GM10847 (cell line): ENCODE measurements around the gene ASIC4.

Experiments used
- POLR2A ChIP-seq: IDR thresholded peaks from 2 replicates; pipeline ENCODE4 v1.6.1; 2011; ENCODE audit not compliant: insufficient read length; ENCODE audit errors: extremely low read depth

ASIC4 gene

GRCh38 chr2:219515874-219516629, 1.8 kb downstream of the ASIC4 start:
- TF ChIP-seq POLR2A: no peak

GRCh38 chr2:219516888-219517287, 2.6 kb downstream of the ASIC4 start:
- no peak for TF ChIP-seq POLR2A

GRCh38 chr2:219517954-219518778, 3.9 kb downstream of the ASIC4 start:
- no peak for TF ChIP-seq POLR2A

GRCh38 chr2:219519526-219519916, 5.2 kb downstream of the ASIC4 start:
- TF ChIP-seq POLR2A: no peak

- no peak for TF ChIP-seq POLR2A
Measured at GRCh38 chr2:219520079-219520478, 5.8 kb downstream of the ASIC4 start.

GRCh38 chr2:219521066-219521880, 7.0 kb downstream of the ASIC4 start:
- no peak for TF ChIP-seq POLR2A

GRCh38 chr2:219522111-219523030, 8.1 kb downstream of the ASIC4 start:
- no peak for TF ChIP-seq POLR2A

GRCh38 chr2:219523031-219523671, 8.9 kb downstream of the ASIC4 start:
- no peak for TF ChIP-seq POLR2A

GRCh38 chr2:219524817-219525216, 10.5 kb downstream of the ASIC4 start:
- no peak for TF ChIP-seq POLR2A

- TF ChIP-seq POLR2A: no peak
Measured at GRCh38 chr2:219525533-219526232, 11.4 kb downstream of the ASIC4 start.

GRCh38 chr2:219526320-219527075, 12.2 kb downstream of the ASIC4 start:
- TF ChIP-seq POLR2A: no peak

GRCh38 chr2:219527076-219527394, 12.8 kb downstream of the ASIC4 start:
- TF ChIP-seq POLR2A: no peak

GRCh38 chr2:219527472-219527871, 13.2 kb downstream of the ASIC4 start:
- TF ChIP-seq POLR2A: no peak
